ENCODE measurements around the gene CHKA. TPM values are rescaled to one million over a fixed set of nuclear protein-coding genes. Genes with fewer than 3 reads are reported as not detected.

Gene CHKA
- total RNA-seq, 1 experiment from 2014 or later: 11.8 TPM

Other genes with a start within 250 kb of the CHKA start
- gene UNC93B1, start 117.3 kb downstream of the CHKA start, total RNA-seq (2014; rRNA removed; shearing (Covaris generic)): 11.7 and 26.5 TPM in 2 replicates
- gene ALDH3B1, start 111.1 kb downstream of the CHKA start, total RNA-seq (2014; rRNA removed; shearing (Covaris generic)): 5.8 and 8.2 TPM in 2 replicates
- gene NDUFS8, start 90.7 kb downstream of the CHKA start, total RNA-seq (2014; rRNA removed; shearing (Covaris generic)): 202 and 241 TPM in 2 replicates
- gene TCIRG1, start 82.4 kb downstream of the CHKA start, total RNA-seq (2014; rRNA removed; shearing (Covaris generic)): 31.7 and 41.0 TPM in 2 replicates
- 19.5 and 21.0 TPM in 2 replicates for gene KMT5B, start 91.9 kb upstream of the CHKA start, total RNA-seq (2014; rRNA removed; shearing (Covaris generic))
- gene C11orf24, start 150.6 kb upstream of the CHKA start, total RNA-seq (2014; rRNA removed; shearing (Covaris generic)): 32.2 and 46.7 TPM in 2 replicates
- 13.8 and 17.2 TPM in 2 replicates for gene LRP5, start 191.2 kb upstream of the CHKA start, total RNA-seq (2014; rRNA removed; shearing (Covaris generic))